NOMO-1 (cell line): Measurements from ENCODE around the gene POLR3B.
A peak's percentile ranks its signal among the peaks of the same experiment; 100 is the strongest.
"Not testable (repeated sequence)": the region's sequence is repeated elsewhere in the genome, so short reads cannot be mapped to it uniquely, and the experiment has no call there.

Experiments used
- DNase-seq, 2 experiments: peaks; one replicate each; lab custom pipeline; 2025; ENCODE audit not compliant: unreplicated experiment in 2 of 2; lab: John Stamatoyannopoulos, UW

Gene POLR3B

DNA sequence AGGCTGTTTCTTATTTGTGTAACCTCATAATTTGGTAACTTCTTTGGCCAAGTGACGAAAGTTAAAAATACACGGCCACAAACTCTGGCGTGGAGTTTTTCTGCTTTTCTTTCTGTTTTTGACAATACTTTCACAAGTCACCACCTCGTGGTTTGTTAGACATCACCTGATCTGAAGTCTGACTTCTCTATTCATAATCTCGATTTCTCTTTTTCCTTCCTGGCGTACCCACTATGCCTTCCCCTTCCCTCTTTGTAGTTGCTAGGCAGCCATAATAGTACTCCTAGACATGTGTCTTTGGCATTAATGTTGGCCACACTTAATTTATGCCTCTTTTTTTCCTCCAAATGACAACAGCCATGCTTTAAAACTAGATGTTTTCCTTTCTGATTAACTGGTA is 97.6 kb downstream of the POLR3B start:
- DNase-seq: peak; percentile 57 to 59

DNA sequence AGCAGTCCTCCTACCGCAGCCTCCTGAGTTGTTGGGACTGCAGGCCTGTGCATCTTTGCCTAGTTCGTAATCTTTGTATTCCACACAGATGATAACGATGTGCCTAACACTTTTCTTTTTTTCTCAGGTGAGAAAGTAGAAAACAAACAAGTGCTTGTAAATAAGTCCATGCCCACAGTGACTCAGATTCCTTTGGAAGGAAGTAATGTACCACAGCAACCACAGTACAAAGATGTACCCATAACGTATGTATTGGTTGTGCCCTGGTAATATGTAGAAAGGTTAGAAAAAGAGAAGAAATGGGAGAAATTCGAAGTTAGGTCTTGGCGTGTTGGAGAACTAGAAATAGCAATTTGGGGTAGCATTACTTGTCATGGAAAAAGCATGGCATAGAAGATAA is 101.6 kb downstream of the POLR3B start:
- DNase-seq: no peak

DNA sequence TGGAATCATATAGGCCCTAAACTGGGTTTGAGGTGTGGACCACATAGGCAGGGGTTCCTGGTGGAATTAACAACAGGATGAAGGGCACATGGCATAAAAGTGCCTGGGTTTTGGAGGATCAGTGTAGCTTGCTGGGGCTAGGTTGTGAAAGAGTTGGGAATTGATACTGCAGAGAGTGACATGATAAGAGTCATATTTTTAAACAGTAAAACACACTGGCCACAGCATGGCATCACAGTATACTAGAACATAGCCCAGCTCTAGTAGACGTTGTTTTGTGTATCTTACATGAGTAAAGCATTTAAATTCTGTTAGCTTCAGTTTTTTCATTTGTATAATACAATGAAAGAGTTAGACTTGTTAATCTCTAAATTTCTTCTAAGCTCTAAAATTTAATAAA is 102.0 kb downstream of the POLR3B start:
- no peak for DNase-seq

GRCh38 chr12:106461730-106462129 is 104.2 kb downstream of the POLR3B start:
- no peak for DNase-seq

DNA sequence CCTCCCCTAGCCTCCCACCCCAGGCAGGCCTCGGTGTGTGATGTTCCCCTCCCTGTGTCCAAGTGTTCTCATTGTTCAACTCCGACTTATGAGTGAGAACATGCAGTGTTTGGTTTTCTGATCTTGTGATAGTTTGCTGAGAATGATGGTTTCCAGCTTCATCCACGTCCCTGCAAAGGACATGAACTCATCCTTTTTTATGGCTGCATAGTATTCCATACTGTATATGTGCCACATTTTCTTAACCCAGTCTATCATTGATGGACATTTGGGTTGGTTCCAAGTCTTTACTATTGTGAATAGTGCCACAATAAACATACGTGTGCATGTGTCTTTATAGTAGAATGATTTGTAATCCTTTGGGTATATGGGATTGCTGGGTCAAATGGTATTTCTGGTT is 108.1 kb downstream of the POLR3B start:
- not testable (repeated sequence) for DNase-seq

DNA sequence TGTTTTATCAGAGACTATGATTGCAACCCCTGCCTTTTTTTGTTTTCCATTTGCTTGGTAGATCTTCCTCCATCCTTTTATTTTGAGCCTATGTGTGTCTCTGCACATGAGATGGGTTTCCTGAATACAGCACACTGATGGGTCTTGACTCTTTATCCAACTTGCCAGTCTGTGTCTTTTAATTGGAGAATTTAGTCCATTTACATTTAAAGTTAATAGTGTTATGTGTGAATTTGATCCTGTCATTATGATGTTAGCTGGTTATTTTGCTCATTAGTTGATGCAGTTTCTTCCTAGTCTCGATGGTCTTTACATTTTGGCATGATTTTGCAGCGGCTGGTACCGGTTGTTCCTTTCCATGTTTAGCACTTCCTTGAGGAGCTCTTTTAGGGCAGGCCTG is 118.1 kb downstream of the POLR3B start:
- DNase-seq: not testable (repeated sequence)

GRCh38 chr12:106477627-106478026 is 120.1 kb downstream of the POLR3B start:
- not testable (repeated sequence) for DNase-seq

DNA sequence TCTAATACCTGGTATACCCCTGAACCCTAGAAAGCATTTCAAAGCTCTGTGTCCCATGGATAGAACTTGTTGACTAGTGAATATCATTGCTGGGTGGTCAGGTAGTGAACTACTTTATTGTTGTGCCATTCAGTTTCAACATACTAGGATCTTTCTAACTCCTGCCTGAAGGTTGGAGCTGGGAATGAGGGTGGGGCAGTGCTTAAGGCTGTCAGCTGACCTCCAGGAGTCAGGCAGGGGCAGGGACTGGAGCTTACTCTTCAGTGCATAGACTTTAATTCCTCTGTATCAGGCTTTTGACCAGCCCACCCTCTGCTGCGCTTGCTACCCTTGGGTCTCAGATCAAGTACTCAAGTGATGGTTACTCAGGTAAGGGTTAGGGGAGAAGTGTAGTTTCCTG is 122.7 kb downstream of the POLR3B start:
- DNase-seq: no peak

- no peak for DNase-seq
Measured at GRCh38 chr12:106481246-106481645, 123.7 kb downstream of the POLR3B start.

DNA sequence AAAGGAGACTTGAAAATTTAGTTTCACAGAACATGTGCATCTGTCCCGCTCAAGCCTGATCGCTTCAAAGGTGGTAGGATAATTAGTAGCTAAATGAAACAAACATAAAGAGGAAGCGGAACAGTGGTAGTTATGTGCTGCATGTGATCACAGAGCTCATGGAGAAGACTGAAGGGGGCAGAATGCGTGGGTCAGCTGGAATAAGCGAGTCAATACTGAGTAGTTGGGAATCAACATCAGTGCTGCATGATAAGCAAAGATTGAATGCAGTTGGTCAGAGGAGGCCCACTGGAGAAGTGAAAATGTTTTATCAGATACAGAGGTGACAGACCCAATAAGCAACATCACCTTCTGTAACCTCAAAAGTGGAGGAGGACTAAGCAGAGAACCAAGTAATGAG is 130.1 kb downstream of the POLR3B start:
- no peak for DNase-seq

DNA sequence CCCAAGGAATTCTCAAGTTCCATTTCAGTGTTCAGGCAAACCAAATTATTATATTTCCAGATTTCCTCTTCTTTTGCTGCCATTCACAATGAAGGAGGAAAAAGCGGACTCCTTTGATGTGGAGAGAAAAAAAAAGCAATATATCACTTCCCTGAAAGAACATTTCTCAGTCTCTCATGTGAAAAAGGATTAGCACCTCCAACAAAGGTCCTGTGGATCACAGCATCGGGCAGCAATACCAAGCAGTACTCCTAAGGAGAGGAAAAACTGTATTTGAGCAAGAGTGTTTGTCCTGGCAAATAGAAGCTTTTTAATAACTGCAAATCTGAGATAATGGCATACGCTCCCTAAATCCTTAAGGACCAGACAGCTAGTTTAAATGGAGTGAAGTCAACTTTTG is 131.3 kb downstream of the POLR3B start:
- DNase-seq: no peak

DNA sequence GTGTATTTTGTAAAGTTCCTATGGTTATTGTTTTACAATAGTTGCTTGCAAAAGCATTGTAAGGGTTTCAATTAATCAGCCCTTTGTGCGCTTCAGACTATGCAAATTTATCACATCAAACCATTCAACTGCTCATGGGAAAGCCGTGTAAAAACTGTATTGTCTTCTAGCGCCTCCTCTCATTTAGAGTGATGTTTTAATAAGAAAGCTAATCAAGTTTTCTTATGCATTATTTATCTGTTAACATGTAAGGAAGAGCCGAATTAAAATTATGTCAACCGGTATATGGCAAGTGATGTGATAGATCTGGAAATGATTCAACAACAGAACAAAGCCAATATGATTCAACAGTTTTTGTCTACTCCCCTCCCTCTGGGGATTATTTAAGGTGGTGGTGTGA is 132.7 kb downstream of the POLR3B start:
- no peak for DNase-seq

- DNase-seq: no peak
Measured at GRCh38 chr12:106492857-106493256, 135.3 kb downstream of the POLR3B start.

GRCh38 chr12:106493531-106493930 is 136.0 kb downstream of the POLR3B start:
- no peak for DNase-seq

- DNase-seq: no peak
Measured at GRCh38 chr12:106495354-106495965, 137.9 kb downstream of the POLR3B start.

DNA sequence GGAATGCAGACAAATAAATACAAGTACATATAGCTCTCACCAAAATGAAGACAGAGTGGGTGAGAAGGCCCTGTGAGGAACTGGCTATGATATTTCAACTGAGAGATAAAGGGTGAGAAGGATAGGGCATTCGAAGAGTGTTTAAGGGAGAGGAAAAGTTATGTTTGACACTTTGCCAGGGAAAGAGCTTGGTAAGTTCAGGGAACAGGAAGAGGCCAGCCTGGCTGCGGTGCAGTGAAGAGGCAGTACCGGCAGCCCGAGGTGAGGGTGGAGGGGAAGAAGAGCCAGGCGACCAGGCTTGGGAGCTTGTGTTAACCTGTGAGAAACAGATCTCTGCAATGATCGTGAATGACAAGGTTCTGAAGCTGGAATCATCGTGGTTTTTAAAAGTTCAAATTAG is 140.5 kb downstream of the POLR3B start:
- no peak for DNase-seq

GRCh38 chr12:106499628-106500027 is 142.1 kb downstream of the POLR3B start:
- no peak for DNase-seq

- DNase-seq: no peak
Measured at GRCh38 chr12:106506691-106507090, 149.1 kb downstream of the POLR3B start.

DNA sequence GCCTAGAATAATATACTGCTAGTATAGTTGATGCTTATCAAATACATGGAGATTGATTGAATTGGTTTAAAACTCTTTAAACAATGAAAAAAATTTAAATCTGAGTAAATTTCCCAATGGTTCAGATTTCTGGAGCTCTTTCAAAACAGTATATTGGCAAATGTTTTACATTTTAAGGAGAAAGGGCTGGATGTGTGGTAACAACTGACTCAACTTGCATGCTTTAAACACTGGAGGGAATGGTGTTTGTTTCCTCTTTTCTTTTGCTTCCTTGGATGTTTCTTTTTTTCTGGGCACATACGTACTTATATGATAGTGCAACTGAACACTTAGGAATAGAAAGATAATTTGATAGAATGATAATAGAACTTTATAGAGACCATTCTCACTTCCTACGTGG is 151.4 kb downstream of the POLR3B start:
- no peak for DNase-seq

GRCh38 chr12:106511365-106511764 is 153.8 kb downstream of the POLR3B start:
- no peak for DNase-seq

DNA sequence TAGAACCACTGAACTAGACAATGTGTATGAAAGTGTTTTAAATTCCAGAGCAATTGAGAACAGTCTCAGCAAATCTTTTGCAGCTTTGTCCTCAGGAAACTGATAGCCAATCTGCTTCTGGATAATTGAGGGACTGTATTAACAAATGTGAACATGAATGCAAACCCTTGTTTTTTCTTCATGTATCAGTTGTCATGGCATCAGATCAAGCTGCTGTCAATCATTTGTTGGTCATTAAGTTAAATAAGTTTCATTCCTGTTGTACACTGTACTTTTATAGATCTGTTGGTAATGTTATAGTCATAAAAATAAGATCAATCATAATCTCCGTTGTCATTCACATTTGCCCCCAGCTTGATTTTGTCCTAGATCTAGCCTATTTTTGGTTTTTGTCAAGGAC is 159.8 kb downstream of the POLR3B start:
- DNase-seq: no peak

GRCh38 chr12:106519607-106520021 is 162.1 kb downstream of the POLR3B start:
- no peak for DNase-seq

DNA sequence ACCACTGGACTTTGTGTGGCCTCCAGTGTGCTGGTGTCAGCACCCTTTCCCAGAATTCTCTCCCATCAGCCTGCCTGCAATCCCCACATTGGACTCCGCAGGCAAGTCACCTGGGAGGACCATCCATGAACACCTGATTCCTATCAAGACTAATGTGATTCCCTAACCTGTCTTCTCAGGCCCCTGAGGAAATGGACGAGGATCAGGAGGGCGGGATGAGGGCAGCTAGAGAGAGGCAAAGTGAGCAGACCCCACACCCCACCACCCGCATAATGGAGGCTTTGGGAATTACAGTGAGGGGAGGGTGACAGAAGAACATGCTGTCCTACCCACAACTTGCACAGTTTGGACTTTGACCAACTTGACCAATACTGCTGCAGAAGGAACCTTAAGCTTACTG is 164.4 kb downstream of the POLR3B start:
- DNase-seq: no peak
